Endothelial cell of umbilical vein (primary cell): ENCODE measurements around the gene PLLP. TPM values are rescaled to one million over a fixed set of nuclear protein-coding genes. Genes with fewer than 3 reads are reported as not detected.

ENCODE experiments used
- BruUV-seq: library from RNA; stranded (reverse); fragments of 400-500 nt; replicated peaks from 2 replicates; lab custom pipeline; 2021; lab: Mats Ljungman, UMichigan
- CTCF ChIA-PET: fragments of 300-600, 350-600 bp; sonication (Branson Sonifier 250); formaldehyde crosslinking; loops from one replicate; lab custom pipeline; 2021; ENCODE audit warnings: antibody characterized with exemption, inconsistent platforms; lab: Charles Lee
- POLR2A ChIA-PET: fragments of 300-600, 350-600 bp; sonication (Branson Sonifier 250); formaldehyde crosslinking; loops from one replicate; lab custom pipeline; 2021; ENCODE audit warnings: antibody characterized with exemption, inconsistent platforms; lab: Charles Lee
- DNase-seq: peaks from one replicate; pipeline ENCODE4 v3.0.0-alpha.2; 2011; ENCODE audit warnings: low read depth, low spot score
- FAIRE-seq: peaks from 2 replicates; lab custom pipeline; 2011; peaks lifted over from hg19 to GRCh38; lab: Jason Lieb, UNC
- H2AFZ ChIP-seq: 2 replicates; pipeline ENCODE4 v1.6.0; 2012; ENCODE audit warnings: low read depth, low read length, control low read depth, inconsistent platforms
- H3K27ac ChIP-seq: 2 replicates; pipeline ENCODE4 v1.5.1; 2011; ENCODE audit warnings: low read depth, mild to moderate bottlenecking, control low read depth, low read length, moderate library complexity; ENCODE audit not compliant: insufficient read depth
- H3K27me3 ChIP-seq, 2 experiments: 2 replicates each; pipeline versions ENCODE4 v1.6.0 to v1.6.1; 2011; ENCODE audit warnings: low read length in 2 of 2, mixed read lengths in 1 of 2; ENCODE audit not compliant: control insufficient read depth in 2 of 2, insufficient read depth in 2 of 2
- H3K36me3 ChIP-seq, 2 experiments: 2 replicates in 1 of 2; 3 replicates in 1 of 2; pipeline ENCODE4 v1.5.1; 2011; ENCODE audit warnings: low read length in 2 of 2, mild to moderate bottlenecking in 1 of 2, moderate library complexity in 1 of 2; ENCODE audit not compliant: control insufficient read depth in 2 of 2, insufficient read depth in 2 of 2; ENCODE audit errors: extremely low read depth in 1 of 2
- H3K4me1 ChIP-seq: 3 replicates; pipeline ENCODE4 v1.5.1; 2011; ENCODE audit warnings: mild to moderate bottlenecking, low read length; ENCODE audit not compliant: control insufficient read depth, insufficient read depth; ENCODE audit errors: extremely low read depth
- H3K4me2 ChIP-seq: 2 replicates; pipeline ENCODE4 v1.6.1; 2011; ENCODE audit warnings: low read length, control low read depth, mixed read lengths; ENCODE audit not compliant: insufficient read depth
- H3K4me3 ChIP-seq, 3 experiments: fragments of 200-600 bp in 1 of 3; sonication (generic), shearing (Covaris generic) in 1 of 3; replicated peaks in 1 of 3; 2 replicates each; pipeline ENCODE4 v1.5.1; 2011 to 2016; ENCODE audit warnings: control low read depth in 3 of 3, low read length in 3 of 3, mild to moderate bottlenecking in 2 of 3, inconsistent platforms in 1 of 3, low read depth in 1 of 3, moderate library complexity in 1 of 3; ENCODE audit not compliant: insufficient read depth in 1 of 3
- H3K79me2 ChIP-seq: 2 replicates; pipeline ENCODE4 v1.6.0; 2012; ENCODE audit warnings: low read length, inconsistent platforms; ENCODE audit not compliant: control insufficient read depth, insufficient read depth
- H3K9ac ChIP-seq: replicated peaks from 2 replicates; pipeline ENCODE3; 2011; ENCODE audit warnings: low read length, control low read depth; ENCODE audit not compliant: insufficient read depth; ENCODE audit errors: extremely low read depth
- H3K9me1 ChIP-seq: replicated peaks from 3 replicates; pipeline ENCODE4 v1.6.0; 2011; ENCODE audit warnings: mild to moderate bottlenecking, low read length; ENCODE audit not compliant: control insufficient read depth, insufficient read depth; ENCODE audit errors: extremely low read depth
- H3K9me3 ChIP-seq: replicated peaks from 2 replicates; pipeline ENCODE4 v1.5.1; 2012; ENCODE audit warnings: low read length, inconsistent platforms; ENCODE audit not compliant: control insufficient read depth, insufficient read depth
- H4K20me1 ChIP-seq: replicated peaks from 2 replicates; pipeline ENCODE3; 2011; ENCODE audit warnings: mild to moderate bottlenecking, low read length; ENCODE audit not compliant: control insufficient read depth, insufficient read depth; ENCODE audit errors: extremely low read depth
- CTCF ChIP-seq, 2 donors: IDR thresholded peaks; 1 replicate in 1 of 2; 2 replicates in 1 of 2; pipeline ENCODE4 v1.5.1; 2011; ENCODE audit warnings: low read length in 2 of 2, mild to moderate bottlenecking in 2 of 2, moderate library complexity in 2 of 2, control low read depth in 1 of 2, inconsistent platforms in 1 of 2, low read depth in 1 of 2; ENCODE audit not compliant: insufficient read depth in 1 of 2; ENCODE audit errors: extremely low read depth in 1 of 2
- EZH2 ChIP-seq: IDR thresholded peaks from 2 replicates; pipeline ENCODE4 v1.6.1; 2012; ENCODE audit warnings: borderline replicate concordance, low read depth, mild to moderate bottlenecking, moderate library complexity, low read length, inconsistent platforms; ENCODE audit not compliant: severe bottlenecking
- FOS ChIP-seq: IDR thresholded peaks from 2 replicates; pipeline ENCODE4 v1.6.1; 2011; ENCODE audit warnings: mild to moderate bottlenecking, low read length, moderate library complexity, borderline replicate concordance; ENCODE audit not compliant: insufficient read depth
- GATA2 ChIP-seq: IDR thresholded peaks from 2 replicates; pipeline ENCODE4 v1.7.0; 2011; ENCODE audit warnings: low read depth, mild to moderate bottlenecking, moderate library complexity, mixed read lengths, low read length; ENCODE audit not compliant: insufficient read length, insufficient read depth
- JUN ChIP-seq: IDR thresholded peaks from 2 replicates; pipeline ENCODE4 v1.6.1; 2011; ENCODE audit warnings: borderline replicate concordance, low read depth; ENCODE audit not compliant: insufficient read length, insufficient read depth
- MAX ChIP-seq: IDR thresholded peaks from 2 replicates; pipeline ENCODE4 v1.6.1; 2011; ENCODE audit not compliant: insufficient read depth, insufficient read length
- MYC ChIP-seq: IDR thresholded peaks from one replicate; pipeline ENCODE4 v1.6.1; 2011; ENCODE audit warnings: mild to moderate bottlenecking, low read depth, low read length
- POLR2A ChIP-seq: IDR thresholded peaks from 2 replicates; pipeline ENCODE4 v1.6.1; 2012; ENCODE audit warnings: low read depth, mild to moderate bottlenecking, control low read depth, low read length
- POLR2AphosphoS5 ChIP-seq: IDR thresholded peaks from 2 replicates; pipeline ENCODE4 v1.6.1; 2012; ENCODE audit warnings: low read depth, mild to moderate bottlenecking, control low read depth, low read length, moderate library complexity; ENCODE audit not compliant: insufficient read depth
- dilution Hi-C: fragments of 300-500 bp; cut with MboI; formaldehyde crosslinking; loops from one replicate; pipeline ENCODE4 v1.15.0; 2019; ENCODE audit warnings: low sequenced_read_pairs; ENCODE audit not compliant: extremely low pct_ligation_motif_present
- intact Hi-C: fragments of 100-400 bp; cut with micrococcal nuclease; formaldehyde crosslinking; loops from one replicate; pipeline ENCODE4 v1.10.0; 2022
- polyA plus RNA-seq, 4 experiments: library from polyadenylated mRNA; depleted of rRNA in 3 of 4; stranded (reverse) in 3 of 4; unstranded in 1 of 4; fragments of >200 nt; gene quantifications; 2 replicates each; pipeline versions ENCODE4 v1.2.1 to v1.2.3, GENCODE V29; 2011 to 2012; ENCODE audit warnings: missing spikeins in 1 of 4
- total RNA-seq: library from RNA; stranded (reverse); gene quantifications from 2 replicates; pipeline ENCODE4 v1.2.3, GENCODE V29; 2021

PLLP gene
- total and polyA plus RNA-seq, 2 donors (not counting 3 experiments of a cell fraction or from before 2014, with no cell fraction given): 4.4 to 14.4 TPM

- Histone ChIP-seq H3K4me2 (no peak overlapping the region), H3K36me3 (no peaks in the 10 kb centered on the region), H3K4me3 (no peak overlapping the region), H4K20me1 (no peaks in the 10 kb centered on the region), H3K79me2 (no peaks in the 10 kb centered on the region), H3K9me3 (no peaks in the 10 kb centered on the region), H3K4me1 (peaks cover 2% of the 10 kb centered on the region), H3K9me1 (no peaks in the 10 kb centered on the region), H3K9ac (no peak overlapping the region), H2AFZ (no peak overlapping the region), H3K27ac (no peak overlapping the region), H3K27me3 (no peaks in the 10 kb centered on the region)
- TF ChIP-seq FOS: no peak
- no peak for TF ChIP-seq MYC
- TF ChIP-seq GATA2: no peak
- no peak for TF ChIP-seq MAX
- TF ChIP-seq POLR2AphosphoS5: no peak
- TF ChIP-seq POLR2A: no peak
- TF ChIP-seq EZH2: no peak
- no peak for TF ChIP-seq CTCF (IDR thresholded peaks at IDR 0.05; ENCODE audit: extremely low read depth in 1 of 2, insufficient read depth in 1 of 2, low read depth in 1 of 2, low read length in 2 of 2)
- TF ChIP-seq JUN: no peak
- ChIA-PET POLR2A (no interaction called here), CTCF (interaction anchor here (1.3 to 2.2 kb wide), 2 partner anchors 10 to 34 kb away, joined by 4 to 6 read pairs; no protein-coding TSS in a partner anchor)
- dilution Hi-C loops: no loop called here
- BruUV-seq: no TSS peak
- intact Hi-C loops: no loop called here
- DNase-seq (no peak), FAIRE-seq (no peak)
Measured at GRCh38 chr16:57289391-57290257, 5.2 kb upstream of the PLLP start.
